Mesendoderm (in vitro differentiated cells): Measurements from ENCODE around the gene PDZD2.

Experiments used
- DNase-seq: peaks from one replicate; pipeline ENCODE4 v3.0.0; 2013
- H2AK5ac ChIP-seq: 2 replicates; pipeline ENCODE4 v1.6.1; 2013; ENCODE audit warnings: low read length, inconsistent platforms
- H2BK120ac ChIP-seq: 2 replicates; pipeline ENCODE4 v1.6.1; 2013; ENCODE audit warnings: low read depth, mild to moderate bottlenecking, low read length, moderate library complexity, mixed read lengths
- H2BK15ac ChIP-seq: replicated peaks from 2 replicates; pipeline ENCODE4 v1.6.1; 2013; ENCODE audit warnings: low read depth, mild to moderate bottlenecking, moderate library complexity
- H2BK5ac ChIP-seq: 2 replicates; pipeline ENCODE4 v1.6.1; 2013; ENCODE audit warnings: low read length, inconsistent platforms
- H3K18ac ChIP-seq: 2 replicates; pipeline ENCODE4 v1.6.1; 2013; ENCODE audit warnings: mild to moderate bottlenecking, low read length, mixed read lengths
- H3K23ac ChIP-seq: one replicate; pipeline ENCODE4 v1.6.1; 2013; ENCODE audit warnings: low read length
- H3K27ac ChIP-seq: 2 replicates; pipeline ENCODE4 v1.5.1; 2013; ENCODE audit warnings: low read depth, mild to moderate bottlenecking, inconsistent platforms, low read length, moderate library complexity
- H3K27me3 ChIP-seq: 2 replicates; pipeline ENCODE4 v1.6.1; 2013; ENCODE audit warnings: low read length, control low read depth, mild to moderate bottlenecking, inconsistent platforms; ENCODE audit not compliant: insufficient read depth, poor library complexity
- H3K36me3 ChIP-seq: 2 replicates; pipeline ENCODE4 v1.6.1; 2013; ENCODE audit warnings: low read length, inconsistent platforms; ENCODE audit not compliant: control insufficient read depth, insufficient read depth
- H3K4ac ChIP-seq: one replicate; pipeline ENCODE4 v1.6.1; 2013; ENCODE audit warnings: low read depth, mild to moderate bottlenecking, low read length, moderate library complexity
- H3K4me1 ChIP-seq: 2 replicates; pipeline ENCODE4 v1.6.1; 2013; ENCODE audit warnings: low read depth, low read length, inconsistent platforms; ENCODE audit not compliant: control insufficient read depth
- H3K4me2 ChIP-seq: 2 replicates; pipeline ENCODE4 v1.6.1; 2013; ENCODE audit warnings: low read length
- H3K4me3 ChIP-seq: 2 replicates; pipeline ENCODE4 v1.5.1; 2013; ENCODE audit warnings: mild to moderate bottlenecking, low read length
- H3K56ac ChIP-seq: one replicate; pipeline ENCODE4 v1.6.1; 2013; ENCODE audit warnings: low read length
- H3K79me1 ChIP-seq: 2 replicates; pipeline ENCODE4 v1.6.1; 2013; ENCODE audit warnings: low read length, inconsistent platforms
- H3K79me2 ChIP-seq: 2 replicates; pipeline ENCODE4 v1.6.1; 2013; ENCODE audit warnings: mild to moderate bottlenecking, low read length; ENCODE audit not compliant: control insufficient read depth, insufficient read depth
- H3K9ac ChIP-seq: 2 replicates; pipeline ENCODE4 v1.6.1; 2013; ENCODE audit warnings: low read length, inconsistent platforms
- H4K5ac ChIP-seq: one replicate; pipeline ENCODE4 v1.6.1; 2013; ENCODE audit warnings: low read length
- H4K8ac ChIP-seq: one replicate; pipeline ENCODE4 v1.6.1; 2013; ENCODE audit warnings: low read depth, mild to moderate bottlenecking, control low read depth, low read length, moderate library complexity
- WGBS: extraction: QIAGEN DNeasy Blood & Tissue Kit; methylation state at CpG from one replicate; pipeline ENCODE4 v1.1.7; 2013; ENCODE audit warnings: low lambda C conversion rate, missing lambda C conversion rate; ENCODE audit not compliant: insufficient coverage; ENCODE audit errors: extremely low coverage; 5-methylcytosine and 5-hydroxymethylcytosine counted together

The PDZD2 gene

DNA sequence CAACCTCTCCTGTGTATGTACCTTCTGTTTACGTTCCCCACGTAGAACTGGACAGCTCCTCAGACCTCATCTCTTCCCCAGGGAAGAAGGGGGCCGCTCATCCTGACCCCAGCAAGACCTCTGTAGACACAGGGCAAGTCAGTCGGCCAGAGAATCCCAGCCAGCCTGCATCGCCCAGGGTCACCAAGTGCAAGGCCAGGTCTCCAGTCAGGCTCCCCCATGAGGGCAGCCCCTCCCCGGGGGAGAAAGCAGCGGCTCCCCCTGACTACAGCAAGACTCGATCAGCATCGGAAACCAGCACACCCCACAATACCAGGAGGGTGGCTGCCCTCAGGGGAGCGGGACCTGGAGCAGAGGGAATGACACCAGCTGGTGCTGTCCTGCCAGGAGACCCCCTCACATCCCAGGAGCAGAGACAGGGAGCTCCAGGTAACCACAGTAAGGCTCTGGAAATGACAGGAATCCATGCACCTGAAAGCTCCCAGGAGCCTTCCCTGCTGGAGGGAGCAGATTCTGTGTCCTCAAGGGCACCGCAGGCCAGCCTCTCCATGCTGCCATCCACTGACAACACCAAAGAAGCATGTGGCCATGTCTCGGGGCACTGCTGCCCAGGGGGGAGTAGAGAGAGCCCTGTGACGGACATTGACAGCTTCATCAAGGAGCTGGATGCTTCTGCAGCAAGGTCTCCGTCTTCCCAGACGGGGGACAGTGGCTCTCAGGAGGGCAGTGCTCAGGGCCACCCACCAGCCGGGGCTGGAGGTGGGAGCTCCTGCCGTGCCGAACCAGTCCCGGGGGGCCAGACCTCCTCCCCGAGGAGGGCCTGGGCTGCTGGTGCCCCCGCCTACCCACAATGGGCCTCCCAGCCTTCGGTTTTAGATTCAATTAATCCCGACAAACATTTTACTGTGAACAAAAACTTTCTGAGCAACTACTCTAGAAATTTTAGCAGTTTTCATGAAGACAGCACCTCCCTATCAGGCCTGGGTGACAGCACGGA lies 448.5 kb downstream of the PDZD2 start:
- Histone ChIP-seq H3K4me3 (no peak overlapping the region), H2BK15ac (no peak overlapping the region), H3K79me1 (no peaks in the 10 kb centered on the region), H4K8ac (no peak overlapping the region), H4K5ac (no peak overlapping the region), H3K4me2 (no peak overlapping the region), H2AK5ac (no peak overlapping the region), H3K18ac (no peak overlapping the region), H3K79me2 (no peaks in the 10 kb centered on the region), H2BK5ac (no peak overlapping the region), H3K23ac (no peak overlapping the region), H2BK120ac (no peak overlapping the region), H3K9ac (no peak overlapping the region), H3K27me3 (no peaks in the 10 kb centered on the region), H3K4me1 (no peaks in the 10 kb centered on the region), H3K56ac (no peak overlapping the region), H3K27ac (no peak overlapping the region), H3K4ac (no peak overlapping the region), H3K36me3 (no peaks in the 10 kb centered on the region)
- WGBS = no CpG with 5 or more reads among the region's 24 CpGs
- DNase-seq = no peak

DNA sequence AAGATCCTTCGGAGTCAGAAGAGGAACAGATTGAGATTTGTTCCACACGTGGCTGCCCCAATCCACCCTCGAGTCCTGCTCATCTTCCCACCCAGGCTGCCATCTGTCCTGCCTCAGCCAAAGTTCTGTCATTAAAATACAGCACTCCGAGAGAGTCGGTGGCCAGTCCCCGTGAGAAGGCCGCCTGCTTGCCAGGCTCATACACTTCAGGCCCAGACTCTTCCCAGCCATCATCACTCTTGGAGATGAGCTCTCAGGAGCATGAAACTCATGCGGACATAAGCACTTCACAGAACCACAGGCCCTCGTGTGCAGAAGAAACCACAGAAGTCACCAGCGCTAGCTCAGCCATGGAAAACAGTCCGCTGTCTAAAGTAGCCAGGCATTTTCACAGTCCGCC lies 449.3 kb downstream of the PDZD2 start:
- no peak overlapping the region for H3K18ac ChIP-seq

DNA sequence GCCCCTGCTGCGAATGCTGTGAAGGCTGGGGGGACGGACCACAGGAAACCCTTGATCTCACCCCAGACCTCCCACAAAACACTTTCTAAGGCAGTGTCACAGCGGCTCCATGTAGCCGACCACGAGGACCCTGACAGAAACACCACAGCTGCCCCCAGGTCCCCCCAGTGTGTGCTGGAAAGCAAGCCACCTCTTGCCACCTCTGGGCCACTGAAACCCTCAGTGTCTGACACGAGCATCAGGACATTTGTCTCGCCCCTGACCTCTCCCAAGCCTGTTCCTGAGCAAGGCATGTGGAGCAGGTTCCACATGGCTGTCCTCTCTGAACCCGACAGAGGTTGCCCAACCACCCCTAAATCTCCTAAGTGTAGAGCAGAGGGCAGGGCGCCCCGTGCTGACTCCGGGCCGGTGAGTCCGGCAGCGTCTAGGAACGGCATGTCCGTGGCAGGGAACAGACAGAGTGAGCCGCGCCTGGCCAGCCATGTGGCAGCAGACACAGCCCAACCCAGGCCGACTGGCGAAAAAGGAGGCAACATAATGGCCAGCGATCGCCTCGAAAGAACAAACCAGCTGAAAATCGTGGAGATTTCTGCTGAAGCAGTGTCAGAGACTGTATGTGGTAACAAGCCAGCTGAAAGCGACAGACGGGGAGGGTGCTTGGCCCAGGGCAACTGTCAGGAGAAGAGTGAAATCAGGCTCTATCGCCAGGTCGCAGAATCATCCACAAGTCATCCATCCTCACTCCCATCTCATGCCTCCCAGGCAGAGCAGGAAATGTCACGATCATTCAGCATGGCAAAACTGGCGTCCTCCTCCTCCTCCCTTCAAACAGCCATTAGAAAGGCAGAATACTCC lies 450.4 kb downstream of the PDZD2 start:
- Histone ChIP-seq H2BK120ac (no peak overlapping the region), H3K4ac (no peak overlapping the region), H3K18ac (no peak overlapping the region), H4K5ac (no peak overlapping the region), H3K56ac (no peak overlapping the region), H2BK5ac (no peak overlapping the region), H3K27me3 (no peaks in the 10 kb centered on the region), H3K23ac (no peak overlapping the region), H3K36me3 (no peaks in the 10 kb centered on the region), H2BK15ac (no peak overlapping the region), H3K27ac (no peak overlapping the region), H3K79me1 (no peaks in the 10 kb centered on the region), H3K4me2 (no peak overlapping the region), H3K4me1 (no peaks in the 10 kb centered on the region), H3K79me2 (no peaks in the 10 kb centered on the region), H3K9ac (no peak overlapping the region), H2AK5ac (no peak overlapping the region), H4K8ac (no peak overlapping the region), H3K4me3 (no peak overlapping the region)
- no CpG with 5 or more reads among the region's 30 CpGs for WGBS
- DNase-seq = no peak

More for the DNA sequence above, 449.3 kb downstream of the PDZD2 start:
- H3K27ac ChIP-seq = no peak overlapping the region
- H4K5ac ChIP-seq = no peak overlapping the region
- H3K9ac ChIP-seq = no peak overlapping the region
- H3K79me2 ChIP-seq = no peaks in the 10 kb centered on the region
- H2BK5ac ChIP-seq = no peak overlapping the region
- no peak overlapping the region for H2BK15ac ChIP-seq
- no peak overlapping the region for H3K4me2 ChIP-seq
- H3K27me3 ChIP-seq = no peaks in the 10 kb centered on the region
- H3K23ac ChIP-seq = no peak overlapping the region
- H3K4me3 ChIP-seq = no peak overlapping the region
- H2AK5ac ChIP-seq = no peak overlapping the region
- no peak overlapping the region for H2BK120ac ChIP-seq
- H3K4ac ChIP-seq = no peak overlapping the region
- no peak overlapping the region for H4K8ac ChIP-seq
- no peak for DNase-seq
- no peak overlapping the region for H3K56ac ChIP-seq
- no peaks in the 10 kb centered on the region for H3K4me1 ChIP-seq
- no peaks in the 10 kb centered on the region for H3K79me1 ChIP-seq
- H3K36me3 ChIP-seq = no peaks in the 10 kb centered on the region
- WGBS = no CpG with 5 or more reads among the region's 12 CpGs

DNA sequence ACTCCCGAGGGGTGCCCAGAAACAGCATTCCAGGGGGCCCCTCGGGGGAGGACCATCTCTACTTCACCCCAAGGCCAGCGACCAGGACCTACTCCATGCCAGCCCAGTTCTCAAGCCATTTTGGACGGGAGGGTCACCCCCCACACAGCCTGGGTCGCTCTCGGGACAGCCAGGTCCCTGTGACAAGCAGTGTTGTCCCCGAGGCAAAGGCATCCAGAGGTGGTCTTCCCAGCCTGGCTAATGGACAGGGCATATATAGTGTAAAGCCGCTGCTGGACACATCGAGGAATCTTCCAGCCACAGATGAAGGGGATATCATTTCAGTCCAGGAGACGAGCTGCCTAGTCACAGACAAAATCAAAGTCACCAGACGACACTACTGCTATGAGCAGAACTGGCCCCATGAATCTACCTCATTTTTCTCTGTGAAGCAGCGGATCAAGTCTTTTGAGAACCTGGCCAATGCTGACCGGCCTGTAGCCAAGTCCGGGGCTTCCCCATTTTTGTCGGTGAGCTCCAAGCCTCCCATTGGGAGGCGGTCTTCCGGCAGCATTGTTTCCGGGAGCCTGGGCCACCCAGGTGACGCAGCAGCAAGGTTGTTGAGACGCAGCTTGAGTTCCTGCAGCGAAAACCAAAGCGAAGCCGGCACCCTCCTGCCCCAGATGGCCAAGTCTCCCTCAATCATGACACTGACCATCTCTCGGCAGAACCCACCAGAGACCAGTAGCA lies 451.3 kb downstream of the PDZD2 start:
- Histone ChIP-seq H3K4ac (no peak overlapping the region), H2AK5ac (no peak overlapping the region), H4K5ac (no peak overlapping the region), H3K36me3 (no peaks in the 10 kb centered on the region), H3K56ac (no peak overlapping the region), H3K18ac (no peak overlapping the region), H2BK5ac (no peak overlapping the region), H3K27ac (no peak overlapping the region), H3K4me3 (no peak overlapping the region), H2BK120ac (no peak overlapping the region), H3K4me1 (no peaks in the 10 kb centered on the region), H2BK15ac (no peak overlapping the region), H3K4me2 (no peak overlapping the region), H4K8ac (no peak overlapping the region), H3K23ac (no peak overlapping the region), H3K27me3 (no peaks in the 10 kb centered on the region), H3K79me1 (no peaks in the 10 kb centered on the region), H3K79me2 (no peaks in the 10 kb centered on the region), H3K9ac (no peak overlapping the region)
- DNase-seq = no peak
- WGBS = no CpG with 5 or more reads among the region's 24 CpGs

DNA sequence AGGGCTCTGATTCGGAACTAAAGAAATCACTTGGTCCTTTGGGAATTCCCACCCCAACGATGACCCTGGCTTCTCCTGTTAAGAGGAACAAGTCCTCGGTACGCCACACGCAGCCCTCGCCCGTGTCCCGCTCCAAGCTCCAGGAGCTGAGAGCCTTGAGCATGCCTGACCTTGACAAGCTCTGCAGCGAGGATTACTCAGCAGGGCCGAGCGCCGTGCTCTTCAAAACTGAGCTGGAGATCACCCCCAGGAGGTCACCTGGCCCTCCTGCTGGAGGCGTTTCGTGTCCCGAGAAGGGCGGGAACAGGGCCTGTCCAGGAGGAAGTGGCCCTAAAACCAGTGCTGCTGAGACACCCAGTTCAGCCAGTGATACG lies 451.8 kb downstream of the PDZD2 start:
- Histone ChIP-seq H3K23ac (no peak overlapping the region), H3K4me1 (no peaks in the 10 kb centered on the region), H3K56ac (no peak overlapping the region), H3K27me3 (no peaks in the 10 kb centered on the region), H3K79me1 (no peaks in the 10 kb centered on the region), H3K18ac (no peak overlapping the region), H4K5ac (no peak overlapping the region), H3K4ac (no peak overlapping the region), H2BK120ac (no peak overlapping the region), H3K4me3 (no peak overlapping the region), H2BK15ac (no peak overlapping the region), H3K27ac (no peak overlapping the region), H3K9ac (no peak overlapping the region), H3K4me2 (no peak overlapping the region), H2AK5ac (no peak overlapping the region), H2BK5ac (no peak overlapping the region), H4K8ac (no peak overlapping the region), H3K36me3 (no peaks in the 10 kb centered on the region), H3K79me2 (no peaks in the 10 kb centered on the region)
- peak; percentile 21 for DNase-seq
- WGBS = no CpG with 5 or more reads among the region's 17 CpGs
